Measurements from ENCODE around the gene SH3BGRL. TPM values are rescaled to one million over a fixed set of nuclear protein-coding genes. Genes with fewer than 3 reads are reported as not detected.

Gene SH3BGRL
- total RNA-seq, 1 experiment from 2014 or later: 41.8 TPM

- no peak overlapping the region for H2AK5ac ChIP-seq (ENCODE audit: insufficient read length, low read length)
- no peaks in the 10 kb centered on the region for H3K4me1 ChIP-seq (ENCODE audit: insufficient read depth, low read length)
- no peak overlapping the region for H3K23ac ChIP-seq (ENCODE audit: insufficient read length, low read depth, low read length)
- no peak overlapping the region for H3K56ac ChIP-seq (ENCODE audit: insufficient read length, low read depth, low read length)
- no peak overlapping the region for H3K9ac ChIP-seq (ENCODE audit: extremely low read depth, insufficient read length, low read length)
- H2BK12ac ChIP-seq (ENCODE audit: insufficient read length, low read depth, low read length): no peak overlapping the region
- H3K23me2 ChIP-seq (ENCODE audit: insufficient read length, low read depth, low read length, poor library complexity, severe bottlenecking): no peaks in the 10 kb centered on the region
- Mint-ChIP-seq H3K9me3 (peaks cover 67 to 75% of the 10 kb centered on the region in 2 experiments), H3K27me3 (ENCODE audit: low read depth) (peaks cover under 1% of the 10 kb centered on the region; the same call in 1 of the 2 replicates), H3K36me3 (ENCODE audit: insufficient read depth in 1 of 3, low read depth in 3 of 3) (peaks cover 33 to 56% (median 43%) of the 10 kb centered on the region in 3 experiments), H3K27ac (no peak overlapping the region), H3K4me3 (no peak overlapping the region), H3K4me1 (peaks cover 2 to 4% of the 10 kb centered on the region in 2 experiments; a peak in 1 of 4 replicates)
- no peak overlapping the region for H3K18ac ChIP-seq (ENCODE audit: insufficient read length, low read depth, low read length)
- H3K14ac ChIP-seq (ENCODE audit: insufficient read depth, low read length): no peak overlapping the region
- H3T11ph ChIP-seq (ENCODE audit: low read length): no peak overlapping the region
- no peak overlapping the region for H2BK120ac ChIP-seq (ENCODE audit: low read depth, low read length, poor library complexity, severe bottlenecking)
- H2BK5ac ChIP-seq (ENCODE audit: insufficient read length, low read length): no peak overlapping the region
- no peak overlapping the region for H3K4me2 ChIP-seq (ENCODE audit: insufficient read depth, insufficient read length, low read length)
- peak; percentile 51; the same call in 2 of the 3 replicates for TF ChIP-seq CTCF (conservative IDR thresholded peaks at IDR 0.05)
- no peak overlapping the region for H4K8ac ChIP-seq (replicated peaks; ENCODE audit: insufficient read length, low read depth, low read length)
- no peak overlapping the region for H2AFZ ChIP-seq (ENCODE audit: low read length)
- no peak overlapping the region for H4K91ac ChIP-seq (ENCODE audit: insufficient read length, low read depth, low read length)
- peak; percentile 48 for DNase-seq
- no peaks in the 10 kb centered on the region for H4K20me1 ChIP-seq (ENCODE audit: control insufficient read depth, insufficient read depth, insufficient read length)
- no peak overlapping the region for H2BK20ac ChIP-seq (ENCODE audit: low read depth, low read length, poor library complexity, severe bottlenecking)
- no peak overlapping the region for H3K27ac ChIP-seq (ENCODE audit: insufficient read length, low read depth, low read length)
- H3K4ac ChIP-seq (ENCODE audit: low read depth, low read length): no peak overlapping the region
- no peak overlapping the region for H2BK15ac ChIP-seq (ENCODE audit: low read depth, low read length)
- H4K5ac ChIP-seq (ENCODE audit: insufficient read length, low read depth, low read length): no peak overlapping the region
- no peaks in the 10 kb centered on the region for H3K79me2 ChIP-seq (ENCODE audit: insufficient read depth, low read length)
- H3K27me3 ChIP-seq (ENCODE audit: insufficient read depth, low read length): no peaks in the 10 kb centered on the region
- H3K79me1 ChIP-seq (ENCODE audit: insufficient read depth, low read depth, low read length, poor library complexity, severe bottlenecking): no peaks in the 10 kb centered on the region
- H3K9me3 ChIP-seq (ENCODE audit: control insufficient read depth, low read depth, low read length): peaks cover 6% of the 10 kb centered on the region
- WGBS (ENCODE audit: extremely low coverage, insufficient read length, low lambda C conversion rate): no CpG with 5 or more reads among the region's 8 CpGs
Measured at GRCh38 chrX:81280148-81280547, 78.2 kb downstream of the SH3BGRL start.
